IPS DF 19.7 (cell line): Measurements from ENCODE around the gene ITGA11.

Source experiments
- DNase-seq: peaks from one replicate; pipeline ENCODE4 v3.0.0-alpha.2; 2013; ENCODE audit warnings: low read depth, low spot score

Gene ITGA11

DNA sequence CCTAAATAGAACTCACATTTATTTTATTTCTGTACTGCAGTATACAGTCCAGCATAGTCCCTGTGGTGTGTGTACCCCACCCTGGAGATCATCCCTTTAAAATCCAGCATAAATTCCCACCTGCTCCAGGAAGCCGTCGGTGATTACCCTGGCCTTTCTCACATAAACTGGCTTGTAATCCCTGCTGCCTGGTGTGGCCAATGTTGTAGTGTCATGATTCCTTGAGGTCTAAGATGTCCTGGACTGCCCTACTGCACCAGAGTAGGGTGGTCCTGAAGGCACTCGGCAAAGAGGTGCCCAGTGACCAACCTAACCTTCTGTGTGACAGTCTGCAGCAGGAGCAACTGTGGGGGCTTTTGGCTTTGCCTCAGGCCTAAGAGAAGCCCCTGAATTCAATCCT, 58.9 kb downstream of the ITGA11 start:
- no peak for DNase-seq

DNA sequence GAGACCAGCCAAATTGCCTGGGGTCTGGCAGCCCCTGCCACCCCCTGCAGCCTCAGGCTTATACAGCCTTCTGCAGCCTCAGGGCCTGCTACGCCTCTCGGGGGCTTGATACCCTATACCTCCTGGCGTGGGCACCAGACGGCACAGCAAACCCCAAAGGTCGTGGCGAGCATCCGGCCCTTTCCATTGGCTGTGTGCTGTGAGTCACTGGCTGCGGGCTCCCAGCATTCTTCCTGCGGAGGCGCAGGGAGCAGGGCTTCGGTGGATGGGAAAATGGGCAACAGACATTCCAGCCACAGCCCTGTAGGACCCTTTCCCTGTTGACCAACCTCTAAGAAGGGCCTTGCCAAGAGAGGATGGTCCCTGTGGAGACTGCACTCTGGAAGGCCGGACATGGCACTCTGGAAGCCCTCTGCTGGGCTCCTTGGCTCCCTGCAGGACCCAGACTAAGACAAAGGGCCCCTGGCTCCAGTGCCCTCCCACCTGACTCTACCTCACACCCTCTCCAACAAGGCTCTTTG, 59.6 kb downstream of the ITGA11 start:
- DNase-seq = no peak

DNA sequence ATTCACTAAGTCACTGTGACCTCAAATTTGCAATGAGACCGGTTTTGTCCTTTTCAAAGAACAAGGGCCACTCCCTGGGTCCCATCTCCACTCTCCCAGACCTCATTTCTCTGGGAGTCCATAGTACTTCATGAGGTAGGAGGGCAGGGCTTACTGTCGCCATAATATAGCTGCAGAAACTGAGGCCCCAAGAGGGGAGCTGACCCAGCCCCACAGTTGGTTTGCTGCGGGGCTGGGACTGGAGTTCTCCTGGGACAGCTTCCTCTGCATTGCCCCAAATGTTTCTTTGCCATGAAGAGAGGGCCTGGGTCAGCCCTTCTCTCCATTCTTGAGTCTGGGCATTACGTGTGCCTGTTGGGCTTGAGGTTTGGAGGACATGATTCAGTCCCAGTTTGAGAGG, 60.1 kb downstream of the ITGA11 start:
- no peak for DNase-seq

DNA sequence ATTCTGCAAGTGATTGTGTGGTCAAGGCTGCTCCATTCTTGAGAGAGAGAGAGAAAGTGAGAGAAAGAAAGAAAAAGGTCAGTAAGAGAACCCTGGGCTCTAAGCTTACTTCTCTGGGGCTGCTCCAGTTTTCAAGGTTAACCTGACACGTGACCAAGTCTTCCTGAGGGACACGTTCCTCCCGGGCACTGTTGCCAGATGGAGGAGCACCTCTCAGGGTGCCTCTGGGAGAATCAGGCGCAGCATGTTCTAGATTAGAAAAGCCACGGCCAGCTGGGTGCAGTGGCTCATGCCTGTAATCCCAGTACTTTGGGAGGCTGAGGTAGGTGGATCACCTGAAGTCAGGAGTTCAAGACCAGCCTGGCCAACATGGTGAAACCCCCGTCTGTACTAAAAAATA, 60.8 kb downstream of the ITGA11 start:
- no peak for DNase-seq

DNA sequence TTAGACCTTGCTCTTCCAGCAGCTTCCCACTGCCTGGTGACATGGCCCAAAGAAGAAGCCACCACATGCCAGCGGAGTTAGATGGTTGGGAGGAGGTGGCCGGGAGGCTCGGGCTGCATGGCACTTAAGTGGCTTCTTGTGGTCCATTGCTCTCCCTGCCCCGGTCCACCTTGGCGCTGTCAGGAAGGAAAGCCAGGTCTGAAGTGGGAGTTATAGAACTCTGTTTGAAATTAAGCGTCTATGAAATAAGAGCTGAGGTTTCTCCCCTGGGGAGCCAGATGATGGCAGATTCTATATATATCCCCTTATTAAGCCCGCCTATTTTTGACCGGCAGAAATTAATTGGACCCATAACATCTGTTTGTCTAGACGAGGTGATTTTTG, 61.2 kb downstream of the ITGA11 start:
- no peak for DNase-seq

DNA sequence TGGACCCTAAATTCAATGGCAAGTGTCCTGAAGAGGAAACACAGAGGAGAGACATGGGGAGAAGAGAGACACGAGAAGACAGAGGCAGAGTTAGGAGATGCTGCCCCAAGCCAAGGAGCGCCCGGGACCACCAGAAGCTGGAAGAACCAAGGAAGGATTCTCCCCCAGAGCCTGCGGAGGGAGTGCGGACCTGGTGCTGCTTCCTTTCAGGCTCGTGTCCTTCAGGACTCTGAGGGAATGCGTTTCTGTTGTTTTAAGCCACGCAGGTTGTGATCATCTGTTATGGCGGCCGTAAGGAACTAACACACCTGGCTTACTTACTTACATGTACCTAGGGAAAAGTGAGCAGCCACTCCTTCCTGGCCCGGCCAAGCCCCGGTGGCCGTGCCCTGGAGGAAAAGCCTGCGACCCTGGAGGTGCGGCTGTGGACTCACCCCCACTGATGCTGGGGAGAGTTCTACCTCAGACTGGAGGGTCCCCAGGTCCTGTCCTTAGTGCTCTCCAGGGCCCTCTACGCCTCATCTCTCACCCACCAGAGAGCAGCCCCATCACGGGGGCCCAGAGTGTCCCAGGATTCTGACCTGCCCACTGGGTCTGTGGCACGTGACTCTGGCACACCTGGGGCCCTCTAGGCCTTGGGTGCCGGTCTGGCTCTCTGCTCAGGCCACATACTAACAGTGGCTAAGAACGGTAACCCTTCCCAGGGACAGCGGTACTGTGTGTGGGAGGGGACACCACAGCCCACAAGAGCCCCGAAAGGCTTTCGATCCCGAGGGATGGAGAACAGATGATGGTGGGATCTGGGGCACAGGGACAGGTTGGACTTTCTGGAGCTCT, 61.8 kb downstream of the ITGA11 start:
- DNase-seq = no peak

DNA sequence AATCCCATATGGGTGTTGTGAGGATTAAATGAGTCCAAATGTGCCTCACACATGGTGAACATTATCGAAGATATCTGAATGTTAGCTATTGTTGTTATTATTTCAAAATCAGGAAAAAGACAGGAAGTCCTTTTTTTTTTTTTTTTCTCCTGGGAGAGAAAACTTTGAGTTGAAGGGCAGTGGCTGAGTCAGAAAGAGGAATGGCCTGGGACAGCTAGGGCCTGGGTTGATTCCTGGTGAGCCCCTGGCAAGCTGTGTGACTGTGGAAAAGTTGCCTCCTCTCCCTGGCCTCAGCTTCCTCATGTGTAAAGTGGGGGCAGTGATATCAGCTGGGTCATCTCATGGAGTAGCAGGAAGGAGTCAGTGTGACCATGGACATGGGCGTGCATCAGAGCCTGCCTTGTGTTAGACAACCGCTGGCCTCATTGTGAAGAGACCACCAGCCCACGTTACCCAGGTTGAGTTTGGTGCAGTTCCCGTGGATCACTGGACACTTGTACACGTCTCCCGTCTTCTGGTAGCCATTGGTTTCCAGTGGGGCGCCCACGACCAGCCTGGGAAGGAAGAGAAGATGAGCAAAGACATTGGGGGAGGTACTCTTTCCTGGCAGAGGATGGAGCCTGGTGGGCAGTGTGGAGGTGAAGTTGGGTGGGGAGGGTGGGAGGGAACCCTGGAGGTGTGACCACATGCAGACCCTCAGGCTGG, 63.1 kb downstream of the ITGA11 start:
- no peak for DNase-seq

DNA sequence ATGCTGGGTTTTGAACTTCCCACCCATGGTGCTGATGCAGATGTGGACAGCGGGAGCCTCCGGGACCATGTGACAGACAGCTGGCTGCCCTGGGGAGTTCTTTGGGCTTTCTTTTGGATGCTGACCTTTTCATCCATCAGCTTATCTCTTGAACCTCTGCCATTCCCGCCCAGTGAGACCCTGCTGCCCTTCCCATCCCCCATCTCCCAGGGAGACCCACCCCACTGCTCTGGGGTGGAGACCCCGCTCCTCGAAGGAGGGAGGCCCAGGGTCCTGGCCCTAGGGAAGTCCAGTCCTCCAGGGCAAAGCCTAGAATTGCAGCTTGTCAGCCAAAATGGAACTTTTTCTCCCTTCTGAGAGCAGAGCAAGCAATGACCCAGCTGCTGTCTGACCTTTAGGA, 64.0 kb downstream of the ITGA11 start:
- no peak for DNase-seq

DNA sequence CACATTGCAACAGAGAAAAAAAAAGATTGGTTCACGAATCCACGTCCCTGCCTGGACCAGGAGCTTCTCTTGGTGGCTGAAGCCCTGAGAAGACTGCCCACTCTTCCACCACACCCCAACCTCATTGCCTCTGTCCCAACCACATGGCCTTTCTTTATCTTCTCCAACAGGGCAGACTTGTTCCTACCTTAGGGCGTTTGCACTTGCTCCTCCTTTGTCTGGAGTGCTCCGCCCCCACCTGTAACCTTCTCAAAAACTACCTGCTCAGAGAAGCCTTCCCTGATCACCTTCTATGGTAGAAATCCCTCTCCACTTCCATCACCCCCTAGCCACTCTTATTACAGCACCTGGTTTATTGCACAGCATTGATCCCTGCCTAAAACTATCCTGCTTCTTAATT, 64.7 kb downstream of the ITGA11 start:
- DNase-seq = no peak

DNA sequence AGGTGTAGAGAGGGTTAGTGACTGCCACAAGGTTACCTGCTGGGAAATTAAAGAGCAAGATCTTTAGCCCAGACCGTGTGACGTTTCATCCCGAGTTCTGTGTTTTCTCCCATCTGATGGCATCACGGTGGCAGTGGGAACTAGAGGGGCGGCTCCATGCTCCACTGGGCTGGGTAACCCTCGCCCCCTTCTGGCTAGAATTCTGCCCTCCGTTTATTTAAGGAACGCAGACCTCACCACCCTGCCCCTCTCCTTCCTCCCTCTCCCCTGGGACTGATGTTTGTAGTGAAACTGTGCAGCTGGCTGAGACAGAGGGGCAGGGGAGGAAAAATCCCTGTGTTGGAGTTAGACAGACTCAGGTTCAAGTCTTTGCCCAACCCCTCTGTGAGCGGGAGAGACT, 65.6 kb downstream of the ITGA11 start:
- DNase-seq = no peak

DNA sequence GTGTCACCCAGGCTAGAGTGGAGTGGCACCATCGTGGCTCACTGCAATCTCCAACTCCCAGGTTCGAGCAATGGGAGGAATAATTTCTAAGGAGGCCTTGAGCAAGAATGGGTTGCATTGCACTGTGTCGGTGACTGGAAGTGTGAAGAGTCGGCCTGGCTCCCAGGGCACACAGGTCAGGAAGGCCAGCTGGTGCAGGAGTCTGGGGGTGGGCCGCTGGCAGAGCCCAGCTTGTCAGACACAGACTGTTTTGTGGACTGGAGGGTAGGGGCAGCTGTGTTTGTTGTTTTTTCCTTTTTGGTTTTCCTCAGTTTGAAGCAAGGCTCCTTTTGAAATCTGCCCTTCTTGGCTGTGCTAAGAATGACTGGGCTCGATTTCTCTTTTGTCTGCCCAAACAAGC, 66.2 kb downstream of the ITGA11 start:
- no peak for DNase-seq

DNA sequence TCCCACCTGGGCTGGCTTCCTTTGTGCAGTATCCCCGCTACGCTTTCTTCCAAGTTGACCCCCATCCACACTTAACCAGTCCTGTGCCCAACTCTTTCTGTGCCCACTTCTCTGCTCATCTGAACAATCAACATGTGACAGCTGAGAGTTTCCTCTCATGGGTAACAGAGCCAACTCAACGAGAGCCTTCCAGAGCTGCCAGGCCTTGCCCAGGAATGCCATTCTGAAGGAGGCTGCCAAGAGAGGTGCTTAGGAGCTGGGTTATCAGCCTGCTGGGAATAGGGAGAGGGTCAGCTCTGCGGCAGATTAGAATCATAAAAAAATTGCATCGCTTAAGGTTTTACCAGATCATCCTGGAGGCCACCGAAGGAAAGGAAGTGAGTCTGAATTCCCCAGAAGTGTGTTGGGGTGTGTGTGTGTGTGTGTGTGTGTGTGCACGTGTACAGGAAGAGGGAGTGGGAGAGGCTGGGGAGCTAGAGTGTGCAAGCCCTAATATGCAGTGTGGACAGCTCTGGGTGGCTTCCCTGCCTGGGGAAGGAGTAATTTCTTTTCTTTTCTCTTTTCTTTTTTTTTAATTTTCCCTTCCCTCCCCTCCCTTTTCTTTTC, 66.7 kb downstream of the ITGA11 start:
- no peak for DNase-seq

DNA sequence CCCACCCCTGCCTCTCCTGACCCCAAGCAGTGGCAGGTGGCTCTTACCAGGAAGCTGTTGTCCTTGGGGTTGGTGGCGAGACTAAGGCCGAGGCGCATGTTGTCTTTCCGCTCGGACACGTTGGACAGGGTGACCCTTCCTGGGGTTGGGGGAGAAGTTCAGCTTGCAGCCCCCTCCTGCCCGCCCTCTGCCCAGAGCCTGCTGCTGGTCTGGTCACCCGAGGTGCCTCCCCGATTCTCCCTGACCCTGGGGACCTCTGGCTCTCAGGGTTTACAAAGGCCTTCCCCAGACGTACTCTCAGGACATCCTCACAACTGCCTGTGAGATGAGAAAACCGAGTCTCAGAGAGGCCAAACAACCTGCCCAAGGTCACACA, 67.3 kb downstream of the ITGA11 start:
- DNase-seq = no peak

DNA sequence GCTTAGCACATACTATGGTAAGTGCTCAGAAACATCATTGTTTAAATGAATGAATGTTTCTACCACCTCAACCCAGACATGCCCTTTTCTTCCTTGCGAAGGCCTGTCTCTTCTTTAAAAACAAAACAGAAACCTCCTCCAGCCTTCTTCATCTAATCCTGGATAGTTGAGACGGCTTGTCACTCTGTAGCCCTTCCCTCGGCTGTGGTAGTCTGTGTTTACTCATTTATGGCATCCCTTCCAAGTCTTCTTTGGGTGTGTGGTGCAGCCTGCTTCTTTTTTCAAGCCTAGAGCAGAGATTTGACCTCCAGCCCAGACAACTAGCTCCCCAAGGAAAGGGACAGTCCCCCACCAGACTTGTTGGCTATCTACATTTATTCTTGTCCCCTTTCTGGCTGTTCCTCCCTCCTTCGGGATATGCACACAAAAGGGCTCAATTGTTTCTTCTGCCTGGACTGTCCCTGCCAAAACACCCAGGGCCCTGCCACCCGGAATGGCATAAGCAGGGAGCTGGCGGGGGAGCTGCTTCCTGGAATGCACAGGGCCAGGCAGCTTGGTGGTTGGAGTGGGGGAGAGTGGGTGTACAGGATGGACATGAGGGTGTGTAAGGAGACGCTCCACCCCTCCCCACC, 67.8 kb downstream of the ITGA11 start:
- no peak for DNase-seq

DNA sequence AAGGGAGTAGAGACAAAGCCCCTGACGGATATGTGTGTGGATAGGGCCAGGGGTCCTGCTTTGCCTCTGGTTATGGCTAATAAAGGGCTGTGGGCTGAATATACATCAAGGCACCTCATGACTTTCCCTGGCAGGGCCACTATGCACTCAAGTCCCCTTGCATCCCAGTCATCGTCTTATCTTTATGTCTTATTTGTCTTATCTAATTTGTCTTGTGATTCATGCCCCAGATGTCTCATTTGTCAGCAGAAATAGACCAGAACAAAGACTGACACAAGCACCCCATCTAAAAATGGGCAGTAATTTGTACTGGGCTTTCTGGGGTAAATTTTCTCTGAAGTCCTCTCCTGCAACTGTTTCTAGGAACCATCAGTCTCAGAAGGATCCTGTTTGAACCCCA, 68.6 kb downstream of the ITGA11 start:
- no peak for DNase-seq

DNA sequence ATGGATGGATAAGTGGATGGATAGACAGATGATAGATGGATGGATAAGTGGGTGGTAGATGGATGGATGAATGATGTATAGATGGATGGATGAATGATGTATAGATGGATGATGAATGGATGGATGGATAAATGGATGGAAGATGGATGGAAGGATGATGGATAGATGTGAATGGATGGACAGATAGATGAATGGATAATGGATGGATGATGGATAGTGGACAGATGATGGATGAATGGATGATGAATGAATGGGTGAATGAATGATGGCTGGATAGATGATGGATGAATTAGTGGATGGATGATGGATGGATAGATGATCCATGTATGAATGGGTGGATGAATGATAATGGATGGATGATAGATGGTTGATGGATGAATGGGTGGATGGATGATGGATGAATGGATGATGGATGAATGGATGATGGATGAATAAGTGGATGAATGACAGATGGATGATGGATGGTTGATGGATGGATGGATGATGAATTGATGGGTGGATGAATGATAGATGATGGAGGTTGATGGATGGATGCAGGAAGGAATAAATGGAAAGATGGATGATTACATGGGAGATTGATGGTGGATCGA, 69.3 kb downstream of the ITGA11 start:
- DNase-seq = no peak

DNA sequence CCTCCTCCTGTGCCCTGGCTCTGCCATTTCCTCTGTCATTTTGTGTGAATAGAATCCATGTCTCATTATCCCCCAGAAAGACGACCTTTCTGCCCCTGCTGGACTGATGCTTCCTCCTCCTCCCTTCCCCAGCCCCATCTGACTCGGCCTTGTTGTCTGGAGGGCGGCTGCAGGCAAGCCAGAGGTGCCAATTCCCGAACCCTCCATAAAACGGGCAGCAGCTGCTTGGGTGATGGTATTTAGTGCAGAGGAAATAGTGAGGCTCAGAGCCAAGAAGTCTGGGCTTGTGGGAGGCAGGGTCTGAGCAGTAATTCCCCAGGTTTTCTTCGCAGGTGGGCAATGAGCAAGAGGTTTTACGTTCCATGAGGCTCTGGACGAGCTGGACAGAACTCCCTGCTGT, 71.2 kb downstream of the ITGA11 start:
- DNase-seq = no peak

DNA sequence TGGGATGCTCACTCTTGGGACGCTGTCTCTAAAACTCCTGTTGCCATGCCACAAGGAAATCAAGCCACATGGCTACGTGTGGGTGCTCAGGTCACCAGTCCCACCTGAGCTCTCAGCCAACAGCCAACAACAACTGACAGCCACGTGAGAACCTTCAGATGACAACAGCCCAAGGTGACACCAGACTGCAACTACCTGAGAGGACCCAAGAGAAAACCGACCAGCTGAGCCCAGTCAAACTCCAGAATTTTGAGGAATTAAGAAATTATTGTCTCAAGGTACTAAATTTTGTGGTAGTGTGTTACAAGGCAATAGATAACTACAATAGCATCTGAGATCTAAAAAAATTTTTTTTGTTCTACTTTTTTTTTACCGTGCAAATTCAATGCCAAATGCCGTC, 75.2 kb downstream of the ITGA11 start:
- DNase-seq = no peak

DNA sequence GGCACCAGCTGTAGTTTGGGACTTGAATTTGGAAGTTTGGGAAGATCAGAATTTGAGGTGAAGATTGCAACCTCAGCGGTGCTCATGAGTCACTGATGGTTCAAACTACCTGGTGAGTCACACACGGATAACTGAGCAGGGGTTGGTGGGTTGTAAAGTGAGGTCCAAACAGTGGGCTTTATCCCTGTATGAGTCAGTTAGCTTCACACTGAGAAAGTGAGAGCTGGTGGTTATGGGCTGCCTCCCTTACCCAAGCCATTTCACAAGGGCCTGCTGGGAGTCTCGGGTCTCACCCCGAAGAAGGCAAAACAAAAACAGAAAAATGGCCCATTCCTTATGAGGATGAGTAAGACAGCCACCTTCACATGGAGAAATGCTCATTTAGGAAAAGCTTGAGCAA, 77.0 kb downstream of the ITGA11 start:
- no peak for DNase-seq

DNA sequence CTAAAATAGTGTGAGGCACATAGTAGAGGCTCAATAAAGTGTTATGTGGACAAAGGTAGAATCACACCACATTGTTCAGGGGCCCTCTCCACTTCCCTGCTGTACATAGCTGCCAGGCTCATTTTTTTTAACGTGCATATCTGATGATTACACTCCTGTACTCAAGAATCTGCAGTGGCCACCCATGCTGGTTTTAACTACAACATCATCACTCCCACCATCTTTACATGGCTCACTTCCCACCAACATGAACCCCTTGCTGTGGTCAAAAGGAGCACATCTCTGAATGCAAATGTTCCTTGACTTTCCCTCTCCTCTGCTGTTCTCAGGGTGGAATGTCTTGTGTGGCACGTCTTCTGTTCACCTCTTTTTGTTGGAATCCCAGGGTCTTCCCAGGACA, 77.7 kb downstream of the ITGA11 start:
- no peak for DNase-seq

DNA sequence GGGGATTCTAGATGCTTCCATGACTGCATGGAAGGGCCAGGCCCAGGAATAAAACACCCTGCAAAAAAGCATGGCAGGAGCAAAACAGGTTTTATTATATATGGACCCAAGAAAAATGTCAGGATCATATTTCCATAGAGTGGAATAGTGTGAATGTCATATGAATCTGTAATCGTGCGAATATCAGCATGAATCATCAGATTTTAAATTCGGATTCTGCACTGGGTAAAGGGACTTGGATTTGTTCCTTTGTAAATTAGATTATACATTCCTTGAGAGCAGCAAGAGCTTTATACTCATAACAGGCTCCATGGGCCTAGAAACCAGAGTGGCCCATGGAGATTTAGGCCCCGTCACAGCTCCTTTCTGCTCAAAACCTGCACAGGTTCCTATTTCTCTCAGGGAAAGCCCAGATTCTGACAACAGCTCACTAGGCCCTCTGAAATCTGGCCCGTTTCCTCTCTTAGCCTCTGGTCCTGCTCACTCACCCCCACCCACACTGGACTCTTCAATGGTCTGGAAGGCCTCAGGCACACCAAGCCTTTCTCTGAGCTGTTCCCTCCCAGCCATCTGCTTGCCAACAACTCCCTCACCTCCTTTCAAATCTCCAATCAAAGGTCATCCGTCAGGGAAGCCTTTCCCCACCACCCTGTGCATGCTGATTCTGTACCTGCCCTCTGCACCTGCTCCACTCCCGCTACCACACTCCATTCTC, 78.4 kb downstream of the ITGA11 start:
- no peak for DNase-seq
